K562 (cell line): Measurements from ENCODE around the gene ERCC2. TPM values are rescaled to one million over a fixed set of nuclear protein-coding genes. Genes with fewer than 3 reads are reported as not detected.
A peak's percentile ranks its signal among the peaks of the same experiment; 100 is the strongest.

Experiments used
- ATAC-seq: fragments of 200-7000 bp; cut with Tn5 transposase; 3 replicates; pipeline ENCODE4 v1.9.1; 2020; ENCODE audit warnings: moderate library complexity
- BruUV-seq: library from RNA; stranded (reverse); fragments of 400-500 nt; replicated peaks from 2 replicates; lab custom pipeline; 2021; lab: Mats Ljungman, UMichigan
- CTCF ChIA-PET: fragments of 300-600 bp; formaldehyde crosslinking; extraction: SDS; loops from one replicate; lab custom pipeline; 2021; ENCODE audit warnings: low intra/inter-chr PET ratio; lab: Yijun Ruan, JAX
- POLR2A ChIA-PET: fragments of 300-600, 350-650 bp; sonication (Branson Sonifier 250); formaldehyde crosslinking; extraction: SDS; loops from one replicate; lab custom pipeline; 2021; ENCODE audit warnings: antibody characterized with exemption, inconsistent platforms; lab: Yijun Ruan, JAX
- DNase-seq, 4 experiments: peaks; one replicate each; pipeline versions ENCODE4 v3.0.0 to v3.0.0-alpha.2; 2011 to 2018; ENCODE audit warnings: low spot score in 3 of 4, mixed read lengths in 3 of 4; ENCODE audit errors: extremely low read depth in 1 of 4
- FAIRE-seq: peaks from 2 replicates; lab custom pipeline; 2011; peaks lifted over from hg19 to GRCh38; lab: Jason Lieb, UNC
- H2AFZ ChIP-seq: 2 replicates; pipeline ENCODE4 v1.6.0; 2011; ENCODE audit warnings: low read depth, low read length, control low read depth, inconsistent platforms
- H3K27ac ChIP-seq: fragments of 200-600 bp; 3 replicates; pipeline ENCODE4 v1.8.0; 2011; ENCODE audit warnings: low read depth, mild to moderate bottlenecking, control low read depth, inconsistent platforms, low read length, moderate library complexity, mixed read lengths; ENCODE audit errors: extremely low read depth
- H3K27me3 ChIP-seq, 2 experiments: fragments of 300-600 bp in 1 of 2; 2 replicates in 1 of 2; 3 replicates in 1 of 2; pipeline versions ENCODE4 v1.6.0 to v1.8.0; 2011; ENCODE audit warnings: inconsistent platforms in 2 of 2, low read length in 2 of 2, mild to moderate bottlenecking in 1 of 2, mixed read lengths in 1 of 2, moderate library complexity in 1 of 2; ENCODE audit not compliant: control insufficient read depth in 2 of 2, insufficient read depth in 2 of 2
- H3K36me3 ChIP-seq: fragments of 300-600 bp; 3 replicates; pipeline ENCODE4 v1.8.0; 2011; ENCODE audit warnings: mild to moderate bottlenecking, low read length, inconsistent platforms; ENCODE audit not compliant: control insufficient read depth, insufficient read depth
- H3K4me1 ChIP-seq, 2 experiments: fragments of 200-600 bp in 1 of 2; replicated peaks in 1 of 2; 2 replicates in 1 of 2; 3 replicates in 1 of 2; pipeline versions ENCODE4 v1.5.1 to v1.8.0; 2011; ENCODE audit warnings: inconsistent platforms in 2 of 2, low read length in 2 of 2, mild to moderate bottlenecking in 1 of 2, mixed read lengths in 1 of 2, moderate library complexity in 1 of 2; ENCODE audit not compliant: control insufficient read depth in 2 of 2, insufficient read depth in 2 of 2
- H3K4me2 ChIP-seq: 2 replicates; pipeline ENCODE4 v1.6.1; 2011; ENCODE audit warnings: low read length, control low read depth, inconsistent platforms, mixed read lengths; ENCODE audit not compliant: insufficient read depth
- H3K4me3 ChIP-seq: fragments of 200-600 bp; sonication (generic), shearing (Covaris generic); 2 replicates; pipeline ENCODE4 v1.5.1; 2016; ENCODE audit warnings: control low read depth, inconsistent platforms
- H3K79me2 ChIP-seq: fragments of 200-600 bp; 3 replicates; pipeline ENCODE4 v1.8.0; 2011; ENCODE audit warnings: low read length, inconsistent platforms; ENCODE audit not compliant: control insufficient read depth, insufficient read depth
- H3K9ac ChIP-seq, 2 experiments: 2 replicates each; pipeline versions ENCODE4 v1.6.0 to v1.6.1; 2011; ENCODE audit warnings: low read depth in 2 of 2, low read length in 2 of 2, control low read depth in 1 of 2, inconsistent platforms in 1 of 2, mild to moderate bottlenecking in 1 of 2, mixed read lengths in 1 of 2; ENCODE audit not compliant: insufficient read depth in 1 of 2
- H3K9me1 ChIP-seq: one replicate; pipeline ENCODE4 v1.6.0; 2011; ENCODE audit warnings: inconsistent platforms, mild to moderate bottlenecking, low read length, moderate library complexity; ENCODE audit not compliant: control insufficient read depth, insufficient read depth
- H3K9me3 ChIP-seq: replicated peaks from 2 replicates; pipeline ENCODE4 v1.5.1; 2011; ENCODE audit warnings: low read depth, low read length, inconsistent platforms; ENCODE audit not compliant: control insufficient read depth, insufficient read depth
- H4K20me1 ChIP-seq: replicated peaks from 2 replicates; pipeline ENCODE4 v1.6.1; 2011; ENCODE audit warnings: low read length, inconsistent platforms, mixed read lengths; ENCODE audit not compliant: control insufficient read depth, insufficient read depth
- CC2D1A ChIP-seq: fragments of 450-650 bp; IDR thresholded peaks from 2 replicates; pipeline ENCODE4 v1.6.1; 2017; ENCODE audit warnings: mild to moderate bottlenecking
- HLTF ChIP-seq: fragments of 450-650 bp; IDR thresholded peaks from 2 replicates; pipeline ENCODE4 v1.6.1; 2016
- HMG20A ChIP-seq: fragments of 450-650 bp; formaldehyde crosslinking; conservative IDR thresholded peaks from 2 replicates; pipeline ENCODE4 v1.4.0; 2020; ENCODE audit warnings: mild to moderate bottlenecking, mixed read lengths
- ILF3 ChIP-seq: fragments of 450-650 bp; IDR thresholded peaks from 2 replicates; pipeline ENCODE4 v1.6.1; 2018; ENCODE audit warnings: antibody characterized with exemption, mild to moderate bottlenecking, moderate library complexity, borderline replicate concordance
- NFATC3 ChIP-seq: fragments of 450-650 bp; IDR thresholded peaks from 2 replicates; pipeline ENCODE4 v1.6.1; 2017; ENCODE audit warnings: mild to moderate bottlenecking
- POLR2G ChIP-seq: fragments of 200-400 bp; formaldehyde crosslinking; IDR thresholded peaks from 2 replicates; pipeline ENCODE4 v1.6.1; 2017; ENCODE audit warnings: low read depth, mild to moderate bottlenecking, antibody characterized with exemption, low read length, moderate library complexity
- SMAD3 ChIP-seq: fragments of 450-650 bp; formaldehyde crosslinking; conservative IDR thresholded peaks from 2 replicates; pipeline ENCODE4 v1.4.0; 2020; ENCODE audit warnings: mild to moderate bottlenecking
- ZBTB17 ChIP-seq: fragments of 450-650 bp; formaldehyde crosslinking; IDR thresholded peaks from 2 replicates; pipeline ENCODE4 v1.4.0; 2020; ENCODE audit warnings: mild to moderate bottlenecking
- ZNF197 ChIP-seq: fragments of 200-800 bp; sonication (Bioruptor generic); IDR thresholded peaks from 2 replicates; pipeline ENCODE4 v1.6.1; 2016; ENCODE audit warnings: low read depth, missing genetic modification characterization, missing compliant biosample characterization
- ZNF699 ChIP-seq: fragments of 250-450 bp; sonication (Bioruptor Pico); IDR thresholded peaks from 2 replicates; pipeline ENCODE4 v1.8.0; 2021; ENCODE audit warnings: mild to moderate bottlenecking, moderate library complexity; ENCODE audit not compliant: insufficient replicate concordance
- WGBS: fragments of 100-300 bp; shearing (Covaris generic); methylation state at CpG from one replicate; pipeline ENCODE4 v1.1.6; 2016; ENCODE audit warnings: low coverage, mixed read lengths; ENCODE audit not compliant: insufficient coverage; ENCODE audit errors: missing lambda C conversion rate; 5-methylcytosine and 5-hydroxymethylcytosine counted together
- in situ Hi-C: fragments of 300-500 bp; cut with MboI; formaldehyde crosslinking; loops from 4 replicates; pipeline ENCODE4 v1.15.0; 2018; ENCODE audit warnings: inconsistent platforms, mixed read lengths
- intact Hi-C: fragments of 100-400 bp; cut with micrococcal nuclease; formaldehyde crosslinking; loops from 2 replicates; pipeline ENCODE4 v1.14.2; 2022
- polyA plus RNA-seq, 8 experiments: library from polyadenylated mRNA; depleted of rRNA in 4 of 8; stranded (reverse) in 5 of 8; unstranded in 3 of 8; fragments of >200 nt; fragmentation: Nextera tagmentation in 2 of 8; fragmentation: Illumina TruSeq in 1 of 8; extraction: Ambion mirVana in 2 of 8; extraction: Trizol in 1 of 8; gene quantifications; 2 replicates each; pipeline versions ENCODE4 v1.2.1 to v1.2.3, GENCODE V29; 2011 to 2014; ENCODE audit warnings: inconsistent platforms in 1 of 8, missing spikeins in 1 of 8
- total RNA-seq, 7 experiments: library from RNA; depleted of rRNA in 6 of 7; stranded (reverse); fragments of >200 nt in 6 of 7; fragmentation: Illumina TruSeq in 2 of 7; extraction: Trizol in 2 of 7; gene quantifications; 2 replicates each; pipeline versions ENCODE4 v1.2.1 to v1.2.3, GENCODE V29; 2011 to 2021; ENCODE audit warnings: low replicate concordance in 1 of 7
- TF ChIP-seq, protein P1 (sequence below): fragments of 250-450 bp; sonication (Bioruptor Pico); IDR thresholded peaks from 2 replicates; pipeline ENCODE4 v1.4.0; 2020; ENCODE audit warnings: mild to moderate bottlenecking, moderate library complexity
- TF ChIP-seq, protein P2 (sequence below): fragments of 450-650 bp; IDR thresholded peaks from 2 replicates; pipeline ENCODE4 v1.6.1; 2016; ENCODE audit warnings: low read depth, mild to moderate bottlenecking, moderate library complexity
- TF ChIP-seq, protein P3 (sequence below): sonication (generic); formaldehyde crosslinking; IDR thresholded peaks from 2 replicates; pipeline ENCODE4 v1.9.0; 2022; ENCODE audit warnings: mild to moderate bottlenecking, missing genetic modification reagents
- TF ChIP-seq, protein P4 (sequence below): sonication (generic); formaldehyde crosslinking; IDR thresholded peaks from 2 replicates; pipeline ENCODE4 v1.8.1; 2023; ENCODE audit warnings: mild to moderate bottlenecking, missing genetic modification reagents

ERCC2 gene
- total and polyA plus RNA-seq, 9 of the 15 experiments (the other 6 are each of a cell fraction or from before 2014, with no cell fraction given): 2.2 to 55.9 (median 23.4) TPM

DNA sequence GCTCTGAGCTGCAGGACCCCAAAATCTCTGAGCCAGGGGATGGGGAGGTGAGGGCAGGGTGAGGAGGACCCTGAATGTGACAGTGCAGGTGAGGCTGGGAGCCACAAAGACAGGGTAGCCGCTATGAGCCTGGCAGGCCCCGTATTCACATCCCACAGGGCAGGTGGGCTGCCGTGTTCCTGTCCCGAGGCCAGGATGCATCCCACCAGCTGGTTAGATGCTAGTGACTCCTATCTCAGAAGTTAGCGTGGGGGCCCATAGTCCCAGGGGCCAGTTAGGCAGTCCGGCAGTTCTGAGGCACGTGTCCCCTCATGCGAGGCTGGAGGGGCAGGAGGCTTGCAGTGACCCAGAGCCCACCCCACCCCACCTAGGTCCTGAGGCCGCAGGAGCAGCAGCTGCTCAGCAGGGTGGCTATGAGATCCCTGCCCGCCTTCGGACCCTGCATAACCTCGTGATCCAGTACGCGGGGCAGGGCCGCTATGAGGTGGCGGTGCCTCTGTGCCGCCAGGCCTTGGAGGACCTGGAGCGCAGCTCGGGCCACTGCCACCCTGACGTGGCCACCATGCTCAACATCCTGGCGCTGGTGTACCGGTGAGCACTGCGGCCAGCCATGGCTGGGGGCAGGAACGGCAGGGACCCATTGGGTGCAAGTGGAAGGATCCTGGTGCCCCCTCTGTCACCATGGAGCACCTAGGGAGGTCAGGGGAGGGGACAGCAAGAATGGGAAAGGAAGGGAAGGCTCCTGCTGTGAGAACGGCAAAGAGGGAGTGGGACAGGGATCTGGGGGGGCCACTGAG is 22.6 kb downstream of the ERCC2 start:
- H3K9me3 ChIP-seq: no peaks in the 10 kb centered on the region
- CTCF ChIA-PET: no interaction called here
- H3K79me2 ChIP-seq: no peaks in the 10 kb centered on the region
- ATAC-seq (no peak), DNase-seq (no peak), FAIRE-seq (no peak)
- H3K36me3 ChIP-seq: peaks cover 31% of the 10 kb centered on the region; the same call in 1 of the 3 replicates
- H2AFZ ChIP-seq: no peak overlapping the region
- H4K20me1 ChIP-seq: peaks cover 3% of the 10 kb centered on the region; the same call in 1 of the 2 replicates
- H3K9me1 ChIP-seq: no peaks in the 10 kb centered on the region
- peaks cover 0 to 54% of the 10 kb centered on the region in 2 experiments; a peak in 2 of 5 replicates for H3K4me1 ChIP-seq
- in situ Hi-C loops (no loop called here), intact Hi-C loops (no loop called here)
- H3K27ac ChIP-seq: no peak overlapping the region
- peak overlapping the region in 1 of 2 experiments; percentile 32; a peak in 2 of 4 replicates for H3K9ac ChIP-seq
- no peaks in the 10 kb centered on the region for H3K27me3 ChIP-seq
- no peak overlapping the region for H3K4me3 ChIP-seq
- 47% methylated on average over 11 of the region's 25 CpGs for WGBS
- BruUV-seq: no TSS peak
- H3K4me2 ChIP-seq: no peak overlapping the region
- POLR2A ChIA-PET: interaction anchor here (0.6 kb wide), 1 partner anchor 55 kb away, joined by 4 read pairs; no protein-coding TSS in a partner anchor
- TF ChIP-seq, protein P1, sequence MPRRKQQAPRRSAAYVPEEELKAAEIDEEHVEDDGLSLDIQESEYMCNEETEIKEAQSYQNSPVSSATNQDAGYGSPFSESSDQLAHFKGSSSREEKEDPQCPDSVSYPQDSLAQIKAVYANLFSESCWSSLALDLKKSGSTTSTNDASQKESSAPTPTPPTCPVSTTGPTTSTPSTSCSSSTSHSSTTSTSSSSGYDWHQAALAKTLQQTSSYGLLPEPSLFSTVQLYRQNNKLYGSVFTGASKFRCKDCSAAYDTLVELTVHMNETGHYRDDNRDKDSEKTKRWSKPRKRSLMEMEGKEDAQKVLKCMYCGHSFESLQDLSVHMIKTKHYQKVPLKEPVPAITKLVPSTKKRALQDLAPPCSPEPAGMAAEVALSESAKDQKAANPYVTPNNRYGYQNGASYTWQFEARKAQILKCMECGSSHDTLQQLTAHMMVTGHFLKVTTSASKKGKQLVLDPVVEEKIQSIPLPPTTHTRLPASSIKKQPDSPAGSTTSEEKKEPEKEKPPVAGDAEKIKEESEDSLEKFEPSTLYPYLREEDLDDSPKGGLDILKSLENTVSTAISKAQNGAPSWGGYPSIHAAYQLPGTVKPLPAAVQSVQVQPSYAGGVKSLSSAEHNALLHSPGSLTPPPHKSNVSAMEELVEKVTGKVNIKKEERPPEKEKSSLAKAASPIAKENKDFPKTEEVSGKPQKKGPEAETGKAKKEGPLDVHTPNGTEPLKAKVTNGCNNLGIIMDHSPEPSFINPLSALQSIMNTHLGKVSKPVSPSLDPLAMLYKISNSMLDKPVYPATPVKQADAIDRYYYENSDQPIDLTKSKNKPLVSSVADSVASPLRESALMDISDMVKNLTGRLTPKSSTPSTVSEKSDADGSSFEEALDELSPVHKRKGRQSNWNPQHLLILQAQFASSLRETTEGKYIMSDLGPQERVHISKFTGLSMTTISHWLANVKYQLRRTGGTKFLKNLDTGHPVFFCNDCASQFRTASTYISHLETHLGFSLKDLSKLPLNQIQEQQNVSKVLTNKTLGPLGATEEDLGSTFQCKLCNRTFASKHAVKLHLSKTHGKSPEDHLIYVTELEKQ (CRISPR knock-in tag): no peak
- no peak for TF ChIP-seq HLTF
- no peak for TF ChIP-seq ZNF699 (CRISPR knock-in tag)
- TF ChIP-seq ZNF197 (CRISPR knock-in tag): no peak
- TF ChIP-seq ILF3: no peak
- TF ChIP-seq, protein P2, sequence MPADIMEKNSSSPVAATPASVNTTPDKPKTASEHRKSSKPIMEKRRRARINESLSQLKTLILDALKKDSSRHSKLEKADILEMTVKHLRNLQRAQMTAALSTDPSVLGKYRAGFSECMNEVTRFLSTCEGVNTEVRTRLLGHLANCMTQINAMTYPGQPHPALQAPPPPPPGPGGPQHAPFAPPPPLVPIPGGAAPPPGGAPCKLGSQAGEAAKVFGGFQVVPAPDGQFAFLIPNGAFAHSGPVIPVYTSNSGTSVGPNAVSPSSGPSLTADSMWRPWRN: no peak
- TF ChIP-seq ZBTB17 (CRISPR knock-in tag): no peak
- TF ChIP-seq, protein P3, sequence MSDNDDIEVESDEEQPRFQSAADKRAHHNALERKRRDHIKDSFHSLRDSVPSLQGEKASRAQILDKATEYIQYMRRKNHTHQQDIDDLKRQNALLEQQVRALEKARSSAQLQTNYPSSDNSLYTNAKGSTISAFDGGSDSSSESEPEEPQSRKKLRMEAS: 0 out of 2 replicates have a peak, but pooled peaks have one; percentile 39
- no peak for TF ChIP-seq HMG20A (CRISPR knock-in tag)
- peak; percentile 65 for TF ChIP-seq POLR2G
- TF ChIP-seq SMAD3 (CRISPR knock-in tag): no peak
- TF ChIP-seq, protein P4, sequence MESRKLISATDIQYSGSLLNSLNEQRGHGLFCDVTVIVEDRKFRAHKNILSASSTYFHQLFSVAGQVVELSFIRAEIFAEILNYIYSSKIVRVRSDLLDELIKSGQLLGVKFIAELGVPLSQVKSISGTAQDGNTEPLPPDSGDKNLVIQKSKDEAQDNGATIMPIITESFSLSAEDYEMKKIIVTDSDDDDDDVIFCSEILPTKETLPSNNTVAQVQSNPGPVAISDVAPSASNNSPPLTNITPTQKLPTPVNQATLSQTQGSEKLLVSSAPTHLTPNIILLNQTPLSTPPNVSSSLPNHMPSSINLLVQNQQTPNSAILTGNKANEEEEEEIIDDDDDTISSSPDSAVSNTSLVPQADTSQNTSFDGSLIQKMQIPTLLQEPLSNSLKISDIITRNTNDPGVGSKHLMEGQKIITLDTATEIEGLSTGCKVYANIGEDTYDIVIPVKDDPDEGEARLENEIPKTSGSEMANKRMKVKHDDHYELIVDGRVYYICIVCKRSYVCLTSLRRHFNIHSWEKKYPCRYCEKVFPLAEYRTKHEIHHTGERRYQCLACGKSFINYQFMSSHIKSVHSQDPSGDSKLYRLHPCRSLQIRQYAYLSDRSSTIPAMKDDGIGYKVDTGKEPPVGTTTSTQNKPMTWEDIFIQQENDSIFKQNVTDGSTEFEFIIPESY: peak; percentile 94
- TF ChIP-seq CC2D1A: no peak
- TF ChIP-seq NFATC3: no peak
